ENCODE results near the gene CTTN.

CTTN gene

GRCh38 chr11:70397983-70398833 is at the start of gene CTTN:
Gene CTTN, plus strand, starts transcription at chr11:70398529. Its CDS starts 8,769 bp downstream, at chr11:70407298.
- H3K4me3 Mint-ChIP-seq: peak within 1 kb of the TSS; percentile 94 to 96 (median 96)
- peaks cover 24% of the 10 kb centered on the region for H3K4me1 Mint-ChIP-seq
- no peaks in the 10 kb centered on the region for H3K9me3 Mint-ChIP-seq
- peaks cover 10% of the 10 kb centered on the region for H3K36me3 Mint-ChIP-seq (ENCODE audit: low read depth)
- no peaks in the 10 kb centered on the region for H3K27me3 Mint-ChIP-seq (ENCODE audit: low read depth)
- TF ChIP-seq CTCF (IDR thresholded peaks at IDR 0.05; ENCODE audit: unreplicated experiment in 3 of 3): no peak
- H3K27ac Mint-ChIP-seq: peak within 1 kb of the TSS; percentile 23 to 73 (median 58)

- H3K4me1 Mint-ChIP-seq: peaks cover 9% of the 10 kb centered on the region
Measured at GRCh38 chr11:70348608-70349007, 49.7 kb upstream of the CTTN start.

GRCh38 chr11:70351646-70352045 is 46.7 kb upstream of the CTTN start:
- no peaks in the 10 kb centered on the region for H3K27me3 Mint-ChIP-seq (ENCODE audit: low read depth)
- H3K9me3 Mint-ChIP-seq: no peaks in the 10 kb centered on the region
- peaks cover 58% of the 10 kb centered on the region for H3K36me3 Mint-ChIP-seq (ENCODE audit: low read depth)
- H3K4me1 Mint-ChIP-seq: peaks cover 9% of the 10 kb centered on the region
- no peak overlapping the region for H3K27ac Mint-ChIP-seq
- no peak overlapping the region for H3K4me3 Mint-ChIP-seq
- no peak for TF ChIP-seq CTCF (IDR thresholded peaks at IDR 0.05; ENCODE audit: unreplicated experiment in 3 of 3)

More at GRCh38 chr11:70348608-70349007, 49.7 kb upstream of the CTTN start:
- Mint-ChIP-seq H3K27ac (no peak overlapping the region), H3K4me3 (no peak overlapping the region), H3K27me3 (ENCODE audit: low read depth) (no peaks in the 10 kb centered on the region), H3K9me3 (no peaks in the 10 kb centered on the region), H3K36me3 (ENCODE audit: low read depth) (peaks cover 52% of the 10 kb centered on the region)
- no peak for TF ChIP-seq CTCF (IDR thresholded peaks at IDR 0.05; ENCODE audit: unreplicated experiment in 3 of 3)

GRCh38 chr11:70352100-70352499 is 46.2 kb upstream of the CTTN start:
- H3K36me3 Mint-ChIP-seq (ENCODE audit: low read depth): peaks cover 59% of the 10 kb centered on the region
- H3K27ac Mint-ChIP-seq: no peak overlapping the region
- H3K4me1 Mint-ChIP-seq: peaks cover 9% of the 10 kb centered on the region
- no peaks in the 10 kb centered on the region for H3K9me3 Mint-ChIP-seq
- no peak for TF ChIP-seq CTCF (IDR thresholded peaks at IDR 0.05; ENCODE audit: unreplicated experiment in 3 of 3)
- no peaks in the 10 kb centered on the region for H3K27me3 Mint-ChIP-seq (ENCODE audit: low read depth)
- no peak overlapping the region for H3K4me3 Mint-ChIP-seq

GRCh38 chr11:70352601-70353000 is 45.7 kb upstream of the CTTN start:
- Mint-ChIP-seq H3K27ac (no peak overlapping the region), H3K36me3 (ENCODE audit: low read depth) (peaks cover 56% of the 10 kb centered on the region), H3K4me3 (no peak overlapping the region), H3K27me3 (ENCODE audit: low read depth) (no peaks in the 10 kb centered on the region), H3K4me1 (peaks cover 9% of the 10 kb centered on the region), H3K9me3 (no peaks in the 10 kb centered on the region)
- TF ChIP-seq CTCF (IDR thresholded peaks at IDR 0.05; ENCODE audit: unreplicated experiment in 3 of 3): no peak

GRCh38 chr11:70353329-70353728 is 45.0 kb upstream of the CTTN start:
- Mint-ChIP-seq H3K27me3 (ENCODE audit: low read depth) (no peaks in the 10 kb centered on the region), H3K9me3 (no peaks in the 10 kb centered on the region), H3K4me3 (no peak overlapping the region), H3K36me3 (ENCODE audit: low read depth) (peaks cover 59% of the 10 kb centered on the region), H3K27ac (no peak overlapping the region), H3K4me1 (peaks cover 9% of the 10 kb centered on the region)
- TF ChIP-seq CTCF (IDR thresholded peaks at IDR 0.05; ENCODE audit: unreplicated experiment in 3 of 3): no peak

Measured in nephron (organoid).